Activated T-helper 1 cell treated with anti-CD3 and anti-CD28 coated beads, Interleukin-12 subunit alpha, Interleukin-12 subunit beta, Interleukin-2, Interleukin-4 antibody, amounts not matched to agents 30 ng/mL and 10 ng/mL and 1 ng/mL, durations not matched to agents 14 hours and 24 hours and 36 hours (primary cell): ENCODE results near the gene CNTN2. TPM values are rescaled to one million over a fixed set of nuclear protein-coding genes. Genes with fewer than 3 reads are reported as not detected.

Experiments
- total RNA-seq: library from RNA; stranded (reverse); gene quantifications from 2 replicates; pipeline ENCODE4 v1.2.3, GENCODE V29; 2022

Gene CNTN2
- total RNA-seq, 1 donor from 2014 or later = not detected

Other genes starting within 250 kb of the CNTN2 start
- 0.56 and 0.70 TPM in 2 replicates for gene NFASC, start 172.3 kb upstream of the CNTN2 start, total RNA-seq
- 2.6 and 2.7 TPM in 2 replicates for gene TMEM81, start 41.2 kb downstream of the CNTN2 start, total RNA-seq
- gene RBBP5, start 78.8 kb downstream of the CNTN2 start, total RNA-seq = 21.5 and 24.7 TPM in 2 replicates
- gene DSTYK, start 168.5 kb downstream of the CNTN2 start, total RNA-seq = 34.2 and 35.9 TPM in 2 replicates
- gene TMCC2, start 184.7 kb downstream of the CNTN2 start, total RNA-seq = 25.0 and 25.2 TPM in 2 replicates